Peyer's patch (tissue), 4 donors: ENCODE measurements around the gene ADCY2. TPM values are rescaled to one million over a fixed set of nuclear protein-coding genes. Genes with fewer than 3 reads are reported as not detected.

ENCODE experiments used
- DNase-seq, 3 donors: peaks; one replicate each; pipeline ENCODE4 v3.0.0-alpha.2; 2017 to 2019
- H3K27ac ChIP-seq, 4 donors: fragments of 200-600 bp; sonication (generic); one replicate each; pipeline ENCODE4 v1.5.1; 2016 to 2019
- H3K27me3 ChIP-seq, 2 donors: fragments of 200-600 bp; sonication (generic); one replicate each; pipeline ENCODE4 v1.5.1; 2019
- H3K36me3 ChIP-seq, 3 donors: fragments of 200-600 bp; sonication (generic); one replicate each; pipeline ENCODE4 v1.5.1; 2016 to 2019
- H3K4me1 ChIP-seq, 4 donors: fragments of 200-600 bp; sonication (generic); one replicate each; pipeline ENCODE4 v1.5.1; 2016 to 2019
- H3K4me3 ChIP-seq, 4 donors: fragments of 200-600 bp; sonication (generic); 1 replicate in 3 of 4; 2 replicates in 1 of 4; pipeline ENCODE4 v1.5.1; 2016 to 2019; ENCODE audit warnings: mild to moderate bottlenecking in 1 of 4
- H3K9me3 ChIP-seq, 4 donors: fragments of 200-600 bp; sonication (generic); one replicate each; pipeline ENCODE4 v1.5.1; 2016 to 2019; ENCODE audit warnings: mild to moderate bottlenecking in 1 of 4
- CTCF ChIP-seq, 6 experiments: fragments of 450-650 bp in 4 of 6; fragments of 200-600 bp in 2 of 6; sonication (generic) in 1 of 6; IDR thresholded peaks; one replicate each; pipeline ENCODE4 v1.5.1; 2017 to 2019; ENCODE audit warnings: antibody characterized with exemption in 6 of 6, mild to moderate bottlenecking in 3 of 6, moderate library complexity in 1 of 6
- POLR2A ChIP-seq, 2 donors: fragments of 450-650 bp; IDR thresholded peaks; one replicate each; pipeline ENCODE4 v1.5.1; 2017; ENCODE audit warnings: antibody characterized with exemption in 2 of 2, mild to moderate bottlenecking in 2 of 2, moderate library complexity in 2 of 2
- total RNA-seq, 4 donors: library from RNA; depleted of rRNA; stranded (reverse); fragments of >200 nt; gene quantifications; one replicate each; pipeline ENCODE4 v1.1.0, GENCODE V29; 2016

Gene ADCY2
- total RNA-seq, 4 donors from 2014 or later: 0.53 to 12.4 (median 5.1) TPM

GRCh38 chr5:7668161-7668560 is 272.2 kb downstream of the ADCY2 start:
- no peak overlapping the region for H3K27ac ChIP-seq
- no peaks in the 10 kb centered on the region for H3K36me3 ChIP-seq
- no peaks in the 10 kb centered on the region for H3K9me3 ChIP-seq
- H3K4me1 ChIP-seq: no peaks in the 10 kb centered on the region
- no peaks in the 10 kb centered on the region for H3K27me3 ChIP-seq
- TF ChIP-seq CTCF (IDR thresholded peaks at IDR 0.05) (no peak), POLR2A (IDR thresholded peaks at IDR 0.05) (no peak)
- no peak overlapping the region for H3K4me3 ChIP-seq
- no peak for DNase-seq

GRCh38 chr5:7668627-7669026 is 272.7 kb downstream of the ADCY2 start:
- H3K27ac ChIP-seq: no peak overlapping the region
- DNase-seq: no peak
- H3K4me1 ChIP-seq: no peaks in the 10 kb centered on the region
- no peak overlapping the region for H3K4me3 ChIP-seq
- no peaks in the 10 kb centered on the region for H3K36me3 ChIP-seq
- H3K27me3 ChIP-seq: no peaks in the 10 kb centered on the region
- TF ChIP-seq POLR2A (IDR thresholded peaks at IDR 0.05) (no peak), CTCF (IDR thresholded peaks at IDR 0.05) (no peak)
- no peaks in the 10 kb centered on the region for H3K9me3 ChIP-seq

GRCh38 chr5:7671381-7671993 is 275.5 kb downstream of the ADCY2 start:
- no peaks in the 10 kb centered on the region for H3K9me3 ChIP-seq
- TF ChIP-seq POLR2A (IDR thresholded peaks at IDR 0.05): no peak
- peaks cover 0 to under 1% (median 0%) of the 10 kb centered on the region in 4 donors for H3K4me1 ChIP-seq
- DNase-seq: no peak
- no peaks in the 10 kb centered on the region for H3K27me3 ChIP-seq
- H3K36me3 ChIP-seq: no peaks in the 10 kb centered on the region
- H3K27ac ChIP-seq: no peak overlapping the region
- no peak overlapping the region for H3K4me3 ChIP-seq

GRCh38 chr5:7673658-7674057 is 277.7 kb downstream of the ADCY2 start:
- Histone ChIP-seq H3K27ac (no peak overlapping the region), H3K4me1 (peaks cover 0 to 6% (median 0%) of the 10 kb centered on the region in 4 donors), H3K4me3 (no peak overlapping the region), H3K9me3 (no peaks in the 10 kb centered on the region), H3K36me3 (no peaks in the 10 kb centered on the region), H3K27me3 (no peaks in the 10 kb centered on the region)
- no peak for DNase-seq
- TF ChIP-seq POLR2A (IDR thresholded peaks at IDR 0.05): no peak
- TF ChIP-seq CTCF (IDR thresholded peaks at IDR 0.05): no peak

GRCh38 chr5:7676455-7676854 is 280.5 kb downstream of the ADCY2 start:
- no peaks in the 10 kb centered on the region for H3K36me3 ChIP-seq
- no peak for TF ChIP-seq POLR2A (IDR thresholded peaks at IDR 0.05)
- no peak for TF ChIP-seq CTCF (IDR thresholded peaks at IDR 0.05)
- H3K9me3 ChIP-seq: no peaks in the 10 kb centered on the region
- H3K4me3 ChIP-seq: no peak overlapping the region
- H3K27ac ChIP-seq: no peak overlapping the region
- H3K4me1 ChIP-seq: peaks cover 0 to 6% (median 0%) of the 10 kb centered on the region in 4 donors
- no peaks in the 10 kb centered on the region for H3K27me3 ChIP-seq
- DNase-seq: no peak

- DNase-seq: no peak
Observed at GRCh38 chr5:7678030-7678429, 282.1 kb downstream of the ADCY2 start.

More at GRCh38 chr5:7678030-7678429, 282.1 kb downstream of the ADCY2 start:
- H3K4me1 ChIP-seq: peaks cover 0 to 6% (median 0%) of the 10 kb centered on the region in 4 donors
- H3K27ac ChIP-seq: no peak overlapping the region
- TF ChIP-seq CTCF (IDR thresholded peaks at IDR 0.05) (no peak), POLR2A (IDR thresholded peaks at IDR 0.05) (no peak)
- no peaks in the 10 kb centered on the region for H3K9me3 ChIP-seq
- no peaks in the 10 kb centered on the region for H3K36me3 ChIP-seq
- no peaks in the 10 kb centered on the region for H3K27me3 ChIP-seq
- H3K4me3 ChIP-seq: no peak overlapping the region
